Adipose tissue (tissue), 3 donors: ENCODE results near the gene LMAN1L. TPM values are rescaled to one million over a fixed set of nuclear protein-coding genes. Genes with fewer than 3 reads are reported as not detected.

ENCODE experiments used
- H3K27ac ChIP-seq: one replicate; pipeline ENCODE4 v1.5.1; 2013; ENCODE audit warnings: low read depth, low read length
- WGBS, 3 donors: extraction: QIAGEN DNeasy Blood & Tissue Kit; methylation state at CpG; one replicate each; pipeline ENCODE4 v1.1.7; 2013; 5-methylcytosine and 5-hydroxymethylcytosine counted together
- polyA plus RNA-seq, 3 donors: library from polyadenylated mRNA; stranded (reverse); fragments of 200-250 nt; gene quantifications; one replicate each; pipeline ENCODE4 v1.2.3, GENCODE V29; 2013
- donor health status: healthy with polysubstance abuse.
- donor health status: Bipolar disorder and iron deficiency.
- donor health status: healthy.

Gene LMAN1L
- polyA plus RNA-seq, 3 donors, result 0.01 TPM; not detected in 2

DNA sequence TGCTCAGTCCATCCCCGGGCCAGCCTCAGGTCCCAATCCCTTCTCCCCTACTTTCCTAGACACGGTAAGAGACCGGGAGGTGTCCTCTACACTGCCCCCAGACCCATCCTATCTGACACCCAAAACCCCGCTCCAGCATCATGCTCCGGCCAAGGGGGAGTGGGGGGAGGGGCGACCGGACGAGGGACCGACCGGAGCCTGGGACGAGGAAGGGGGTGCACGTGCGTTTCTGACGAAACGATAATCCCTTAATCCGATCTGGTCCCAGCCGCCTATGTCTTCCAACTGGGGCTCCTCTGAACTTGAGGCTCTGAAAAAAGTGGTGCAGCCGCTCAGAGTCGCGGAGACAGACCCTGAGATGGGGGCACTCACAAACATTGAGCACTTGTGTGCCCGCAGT, 14.3 kb downstream of the LMAN1L start:
- WGBS, 3 donors, result 18 to 21% (median 19%) methylated on average over 21 of the region's 21 CpGs
- no peak overlapping the region for H3K27ac ChIP-seq

DNA sequence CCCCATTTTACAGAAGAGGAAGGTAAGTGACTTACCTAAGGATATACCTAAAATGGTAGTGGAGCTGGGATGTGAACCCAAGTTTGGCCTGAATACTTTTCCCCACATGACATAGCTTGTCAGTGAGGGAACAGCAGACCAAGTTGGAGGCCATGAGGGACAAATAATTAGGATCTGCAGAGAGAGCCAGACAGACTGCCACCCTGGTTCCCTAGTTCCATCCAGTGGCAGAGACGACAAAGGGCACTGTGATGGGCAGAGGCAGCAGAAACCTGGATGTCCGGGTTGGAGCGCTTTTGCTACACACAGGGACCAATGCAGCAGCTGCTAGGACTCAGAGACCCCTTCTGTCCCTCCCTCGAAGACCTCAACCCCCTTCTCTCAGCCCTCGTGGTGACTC, 15.0 kb downstream of the LMAN1L start:
- no peak overlapping the region for H3K27ac ChIP-seq
- WGBS, 3 donors, result 45 to 66% (median 47%) methylated on average over 5 of the region's 5 CpGs

DNA sequence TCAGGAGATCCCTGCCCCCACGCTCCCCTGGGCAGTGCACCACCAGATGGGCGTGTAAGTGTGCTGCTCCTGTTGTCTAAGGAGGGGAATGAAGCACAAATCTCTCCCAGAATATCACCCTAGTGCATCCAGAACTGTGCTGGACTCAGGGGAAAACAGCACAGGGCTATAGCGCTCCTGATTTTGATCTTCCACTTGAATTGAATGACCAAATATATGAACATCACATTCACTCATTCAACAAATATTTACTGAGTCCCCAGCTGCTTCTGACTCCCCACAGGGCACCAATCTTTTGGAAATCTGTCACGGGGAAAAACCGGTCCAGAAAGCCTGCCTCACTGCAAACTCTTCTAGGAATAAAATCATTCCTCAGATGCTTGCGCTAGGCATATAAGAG, 16.2 kb downstream of the LMAN1L start:
- WGBS, 3 donors, result 66 to 77% (median 74%) methylated on average over 6 of the region's 6 CpGs
- H3K27ac ChIP-seq, result no peak overlapping the region

DNA sequence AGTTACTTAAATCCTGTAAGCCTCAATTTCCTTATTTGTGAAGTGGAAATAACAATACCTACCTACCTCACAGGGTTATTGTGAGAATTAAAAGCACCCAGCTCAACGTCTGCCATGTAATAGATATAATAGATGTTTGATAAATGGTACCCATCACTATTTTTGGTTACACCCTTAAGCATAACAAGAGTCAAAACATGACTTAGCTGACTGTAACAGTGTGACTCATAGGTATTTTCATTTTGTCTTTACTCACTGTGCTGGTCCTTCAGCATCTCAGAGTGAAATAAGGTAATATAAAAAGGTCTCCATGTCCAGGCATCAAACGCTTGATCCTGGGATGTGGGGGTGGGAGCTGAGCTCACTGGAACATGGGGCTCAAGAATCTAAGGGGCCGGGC, 16.9 kb downstream of the LMAN1L start:
- WGBS, 3 donors, result 61 to 75% (median 72%) methylated on average over 3 of the region's 3 CpGs
- no peak overlapping the region for H3K27ac ChIP-seq

DNA sequence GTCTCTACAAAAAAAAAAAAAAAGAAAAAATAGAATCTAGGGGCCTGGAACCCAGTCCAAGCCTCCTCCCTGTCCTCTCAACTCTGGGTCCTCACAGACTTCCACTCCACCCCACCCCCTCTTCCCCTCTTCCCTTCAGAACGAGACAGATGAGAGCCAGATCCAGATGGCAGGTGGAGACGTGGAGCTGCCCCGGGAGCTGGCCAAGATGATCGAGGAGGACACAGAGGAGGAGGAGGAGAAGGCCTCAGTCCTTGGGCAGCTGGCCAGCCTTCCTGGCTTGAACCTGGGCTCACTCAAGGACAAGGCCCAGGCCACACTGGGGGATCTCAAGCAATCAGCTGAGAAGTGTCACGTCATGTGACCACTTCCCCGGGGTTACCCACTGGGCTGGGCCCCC, 17.4 kb downstream of the LMAN1L start:
- 37 to 62% (median 61%) methylated on average over 6 of the region's 6 CpGs for WGBS, 3 donors
- H3K27ac ChIP-seq, result no peak overlapping the region

DNA sequence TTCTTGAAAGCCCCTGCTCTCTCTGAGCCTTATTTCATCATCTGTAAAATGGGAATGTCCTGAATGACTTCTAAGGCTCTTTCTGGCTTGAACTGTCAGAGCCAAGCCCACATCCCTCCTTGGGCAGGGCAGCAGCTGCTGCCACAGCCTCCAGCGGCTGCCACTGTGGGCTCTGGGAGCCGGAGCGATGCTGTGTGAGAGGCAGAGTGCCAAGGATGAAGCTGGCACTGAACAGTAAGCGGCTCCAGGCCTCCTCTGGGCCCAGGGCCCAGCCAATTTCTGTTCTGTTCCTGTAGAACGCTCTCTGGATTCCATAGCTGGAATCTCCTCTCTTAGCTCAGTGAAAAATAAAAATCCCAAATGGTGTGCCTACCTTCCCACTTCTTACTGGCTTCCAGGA, 18.2 kb downstream of the LMAN1L start:
- 78 to 85% (median 78%) methylated on average over 5 of the region's 5 CpGs for WGBS, 3 donors
- no peak overlapping the region for H3K27ac ChIP-seq

DNA sequence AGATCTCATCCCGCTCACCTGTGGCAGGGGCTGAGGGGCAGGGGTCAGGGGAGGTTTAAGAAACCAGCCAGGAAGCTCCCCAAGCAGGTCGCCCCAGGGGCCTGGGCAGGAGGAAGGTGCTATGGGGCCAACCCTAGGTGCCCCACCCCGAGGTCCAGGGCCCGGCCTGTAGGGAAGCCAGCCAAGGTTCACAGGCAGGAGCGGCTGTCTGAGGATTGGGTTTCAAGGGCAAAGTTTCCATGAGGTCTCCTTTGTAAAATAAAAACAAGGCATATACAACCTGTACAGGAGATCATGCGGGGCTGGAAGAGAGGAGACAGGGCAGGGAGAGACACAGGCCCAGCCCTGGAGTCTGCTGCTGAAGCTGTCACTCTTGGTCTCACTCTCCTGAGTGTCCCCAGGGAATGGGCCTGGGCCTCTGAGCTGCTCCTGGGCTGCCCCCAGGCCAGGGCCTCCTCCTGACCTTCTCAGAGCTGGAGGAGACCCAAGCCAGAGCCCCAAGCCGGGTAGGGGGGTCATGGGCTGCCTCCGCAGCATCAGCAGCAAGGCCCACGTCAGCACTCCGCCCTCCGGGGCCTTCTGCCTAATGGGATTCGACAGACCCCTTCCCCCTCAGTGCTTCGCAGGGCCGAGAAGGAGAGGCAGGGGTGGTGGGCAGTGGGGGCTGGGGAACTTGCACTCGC, 19.3 kb downstream of the LMAN1L start:
- whole genome bisulfite sequencing, 3 donors, result 65 to 76% (median 75%) methylated on average over 15 of the region's 15 CpGs
- H3K27ac ChIP-seq, result no peak overlapping the region

DNA sequence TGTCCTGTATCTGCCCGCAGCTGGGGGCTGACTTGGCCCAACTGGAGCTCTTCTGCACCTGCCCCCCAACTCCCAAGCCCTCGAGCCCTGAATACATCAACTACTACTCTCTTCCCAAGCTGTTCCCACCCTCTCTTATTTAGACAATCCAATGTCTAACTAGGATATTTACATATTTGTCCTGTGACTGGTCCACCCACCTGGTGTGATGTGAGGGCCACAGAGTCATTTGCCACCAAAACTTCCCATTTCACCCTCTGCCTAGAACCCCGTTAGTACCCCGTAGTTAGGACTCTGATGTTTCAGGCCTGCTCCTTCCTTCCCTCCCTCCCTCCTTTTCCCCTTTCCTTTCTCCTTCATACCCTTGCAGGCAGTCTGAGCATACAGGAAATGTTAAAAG, 20.2 kb downstream of the LMAN1L start:
- H3K27ac ChIP-seq, result no peak overlapping the region
- 53 to 84% (median 60%) methylated on average over 4 of the region's 4 CpGs for WGBS, 3 donors

DNA sequence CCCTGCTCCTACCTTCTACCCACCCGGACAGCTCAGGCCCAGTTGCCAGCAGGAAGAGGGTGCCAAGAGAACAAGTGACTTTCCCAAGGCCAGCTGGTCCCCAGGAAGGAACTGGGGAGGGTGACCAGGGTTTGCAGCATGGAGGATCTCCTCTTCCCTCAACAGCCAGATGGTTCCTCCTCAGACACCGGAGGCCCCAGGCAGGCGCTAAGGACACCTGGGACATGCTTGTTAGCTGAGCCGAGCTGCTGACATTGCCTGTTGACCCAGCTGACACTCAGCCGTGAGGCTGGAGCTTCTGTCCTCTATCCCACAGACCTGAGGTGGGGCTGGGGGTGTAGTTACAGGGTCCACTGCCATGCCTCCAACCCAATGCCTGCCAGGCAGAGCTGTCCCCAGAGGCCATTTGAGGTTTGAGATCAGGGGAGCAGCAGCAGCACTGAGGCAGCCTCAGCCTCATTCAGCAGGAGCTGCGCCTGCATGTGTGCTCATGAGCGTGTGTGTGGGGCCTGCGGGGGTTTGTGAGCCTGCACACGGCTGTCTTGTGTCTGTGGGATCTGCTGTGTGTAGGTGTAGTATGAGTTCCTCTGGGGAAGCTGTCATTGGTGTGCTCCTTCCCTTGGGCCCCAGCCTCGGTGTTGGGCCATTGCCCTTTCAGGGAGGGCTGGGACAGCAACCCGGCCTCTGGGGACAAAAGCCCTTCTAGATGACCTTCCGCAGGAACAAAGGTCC, 20.9 kb downstream of the LMAN1L start:
- H3K27ac ChIP-seq, result no peak overlapping the region
- 63 to 70% (median 64%) methylated on average over 12 of the region's 12 CpGs for WGBS, 3 donors

DNA sequence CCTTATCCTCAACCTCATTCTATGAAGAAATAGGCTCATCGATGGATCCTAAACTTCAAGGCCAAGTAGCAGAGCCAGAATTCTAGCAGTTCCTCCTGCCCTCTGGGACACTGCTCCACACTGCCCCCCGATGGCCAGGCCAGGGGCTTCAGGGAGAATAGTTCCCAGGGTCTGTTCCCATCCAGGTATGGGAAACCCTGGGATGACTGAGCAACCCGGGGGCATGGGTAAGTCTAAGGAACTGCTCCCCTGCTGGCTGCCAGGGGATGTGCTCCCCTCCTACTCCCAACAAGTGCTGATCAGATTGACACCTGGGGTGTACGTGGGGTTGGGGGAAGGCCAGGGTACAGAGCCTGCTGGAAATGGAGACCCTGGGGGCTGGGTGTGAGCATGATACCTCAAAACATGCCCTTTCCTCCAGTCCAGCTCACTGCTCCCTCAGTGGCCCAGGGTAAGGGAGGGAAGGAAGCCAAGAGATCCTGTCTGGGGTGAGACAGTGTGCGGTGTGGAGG, 22.7 kb downstream of the LMAN1L start:
- H3K27ac ChIP-seq, result no peak overlapping the region
- 28 to 43% (median 36%) methylated on average over 5 of the region's 5 CpGs for WGBS, 3 donors

DNA sequence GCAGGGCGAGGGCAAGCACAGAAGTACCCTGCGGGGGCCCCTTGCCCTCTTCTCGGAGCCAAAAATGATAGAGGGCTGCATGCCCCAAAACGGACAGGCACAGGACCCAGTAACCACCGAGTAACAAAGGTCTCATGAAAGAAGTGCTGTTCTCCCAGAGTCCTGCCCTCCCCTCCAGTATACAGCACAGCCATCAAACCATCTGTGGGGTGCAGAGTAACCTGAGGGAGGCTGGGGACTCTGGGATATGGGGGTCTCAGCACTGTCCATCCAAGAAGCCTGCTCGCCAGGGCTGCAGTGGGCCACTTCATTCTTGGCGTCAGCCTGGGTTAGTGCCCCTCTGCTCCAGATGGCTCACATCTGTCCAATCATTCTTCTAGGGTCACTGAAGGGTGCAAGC, 24.2 kb downstream of the LMAN1L start:
- H3K27ac ChIP-seq, result no peak overlapping the region
- WGBS, 3 donors, result 91 to 96% (median 92%) methylated on average over 7 of the region's 7 CpGs

DNA sequence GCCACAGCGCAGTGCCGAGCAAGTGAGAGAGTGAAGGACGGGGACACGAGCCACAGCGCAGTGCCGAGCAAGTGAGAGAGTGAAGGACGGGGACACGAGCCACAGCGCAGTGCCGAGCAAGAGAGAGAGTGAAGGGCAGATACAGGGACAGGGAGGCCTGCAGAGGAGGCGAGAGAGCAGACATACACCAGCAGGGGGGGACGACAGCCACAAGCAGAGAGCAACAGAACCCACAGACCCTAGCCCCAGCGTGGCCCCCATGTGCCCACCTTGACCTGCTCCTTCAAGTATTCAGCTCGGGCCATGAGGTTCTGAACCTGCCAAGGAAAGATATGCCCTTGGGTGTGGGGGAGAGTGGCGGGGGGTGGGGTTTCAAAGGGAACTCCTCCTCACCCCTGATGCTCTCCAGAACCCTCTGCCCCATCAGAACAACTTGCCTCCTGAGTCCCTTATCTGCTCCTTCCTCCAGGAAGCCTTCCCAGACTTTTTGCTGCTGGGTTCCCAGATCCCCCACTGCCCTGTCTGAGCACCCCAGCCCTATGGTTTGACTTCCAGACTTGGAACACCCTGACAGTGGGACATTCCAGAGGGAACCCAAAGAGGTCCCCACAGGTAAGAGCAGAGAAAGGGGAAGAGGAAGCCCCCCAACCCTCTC, 25.0 kb downstream of the LMAN1L start:
- WGBS, 3 donors, result 83 to 88% (median 85%) methylated on average over 12 to 15 of the region's 15 CpGs
- H3K27ac ChIP-seq, result no peak overlapping the region

DNA sequence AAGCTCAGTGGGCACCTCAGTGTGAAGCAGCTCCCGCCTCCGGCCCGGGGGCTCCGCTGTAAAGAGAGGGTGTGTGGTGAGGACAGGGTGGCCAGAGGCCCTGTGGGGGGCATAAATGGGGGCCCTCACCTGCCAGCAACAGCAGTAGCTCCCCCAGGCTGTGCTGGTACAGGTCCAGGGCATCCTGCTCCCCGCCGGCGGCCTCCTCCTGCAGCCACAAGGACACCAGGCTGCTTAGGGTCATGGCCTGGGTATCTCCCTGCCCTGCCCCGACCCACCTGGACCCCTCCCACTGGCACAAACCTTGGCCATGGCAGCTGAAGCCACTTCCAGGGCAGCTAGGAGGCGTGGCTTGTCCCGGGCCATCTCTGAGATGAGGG, 25.5 kb downstream of the LMAN1L start:
- 89 to 93% (median 92%) methylated on average over 10 of the region's 10 CpGs for WGBS, 3 donors
- H3K27ac ChIP-seq, result no peak overlapping the region

DNA sequence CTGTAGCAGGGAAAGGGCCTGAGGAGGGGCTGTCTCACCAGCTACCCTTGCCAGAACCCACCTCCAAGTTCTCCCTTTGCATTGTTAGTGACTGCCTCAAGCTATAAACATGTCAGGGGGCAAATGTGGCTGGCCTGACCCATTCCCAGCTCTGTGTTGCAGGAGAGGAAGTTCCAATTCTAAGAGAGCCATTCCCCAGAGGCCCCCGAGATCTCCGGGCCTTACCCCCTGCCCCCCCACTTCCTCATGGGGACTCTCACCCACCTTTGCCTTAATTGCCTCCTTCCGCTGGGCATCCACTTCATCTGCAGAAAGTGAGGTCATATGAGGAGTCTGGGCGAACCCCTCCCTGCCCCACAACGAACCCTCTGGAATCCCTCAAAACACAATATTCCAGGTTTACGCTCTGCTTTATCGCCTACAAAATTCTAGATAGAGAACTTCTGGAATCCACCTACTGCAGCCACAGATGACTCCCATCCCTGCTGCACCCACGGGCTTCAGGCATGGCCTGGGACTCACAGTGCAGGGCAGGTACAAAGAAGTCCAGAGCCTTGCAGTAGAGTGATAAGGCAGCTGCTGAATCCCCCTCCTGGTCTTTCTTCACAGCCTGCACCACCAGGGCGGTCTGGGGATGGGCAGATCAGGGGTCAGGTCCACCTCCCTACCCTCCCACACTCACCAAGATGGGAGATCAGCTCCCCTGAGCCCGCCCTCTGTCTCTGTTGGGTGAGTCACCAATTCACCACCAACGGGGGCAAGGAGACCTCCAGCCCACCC, 26.3 kb downstream of the LMAN1L start:
- H3K27ac ChIP-seq, result no peak overlapping the region
- WGBS, 3 donors, result 88 to 90% (median 88%) methylated on average over 11 of the region's 11 CpGs

DNA sequence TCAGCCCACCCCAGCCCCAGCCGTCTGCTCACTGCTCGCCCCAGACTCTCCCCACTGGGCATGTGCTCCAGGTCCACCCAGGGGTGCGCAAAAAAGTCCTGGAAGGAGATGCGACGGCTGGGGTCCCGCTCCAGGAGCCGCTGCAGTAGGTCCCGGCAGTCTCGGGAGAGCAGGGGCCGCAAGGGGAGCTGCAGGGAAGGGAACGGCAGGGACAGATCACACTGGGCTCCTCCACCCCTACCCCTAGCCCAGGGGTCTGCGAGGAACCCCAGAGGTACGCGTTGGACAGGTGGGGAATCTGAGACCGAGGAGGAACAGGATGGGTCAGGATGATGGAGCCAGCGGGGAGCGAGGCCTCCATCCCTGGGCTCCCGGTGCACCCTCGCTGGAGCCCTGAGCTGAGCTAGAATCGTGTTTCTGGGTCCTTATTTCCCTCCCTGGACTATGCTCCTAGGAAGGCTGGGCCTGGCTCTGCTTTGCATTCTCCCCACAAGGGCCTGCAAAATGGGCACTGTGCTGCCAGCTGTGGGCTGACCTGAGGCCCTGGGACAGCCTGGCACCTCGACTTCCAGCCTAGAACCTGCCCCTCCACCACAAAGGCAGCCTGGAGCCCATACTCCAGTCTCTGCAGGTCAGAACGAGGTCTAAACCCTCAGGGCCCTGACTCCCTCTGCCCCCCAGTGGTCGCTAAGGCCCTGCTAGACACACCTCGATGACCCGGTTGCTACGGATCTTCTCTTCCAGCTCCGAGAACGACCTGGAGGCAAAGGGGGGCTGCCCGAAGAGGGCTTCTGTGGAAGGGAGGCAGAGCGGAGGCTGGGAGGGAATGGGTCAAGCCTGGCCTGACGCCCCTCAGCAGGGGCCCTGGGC, 27.1 kb downstream of the LMAN1L start:
- H3K27ac ChIP-seq, result no peak overlapping the region
- 88 to 89% (median 89%) methylated on average over 30 to 31 of the region's 31 CpGs for WGBS, 3 donors

DNA sequence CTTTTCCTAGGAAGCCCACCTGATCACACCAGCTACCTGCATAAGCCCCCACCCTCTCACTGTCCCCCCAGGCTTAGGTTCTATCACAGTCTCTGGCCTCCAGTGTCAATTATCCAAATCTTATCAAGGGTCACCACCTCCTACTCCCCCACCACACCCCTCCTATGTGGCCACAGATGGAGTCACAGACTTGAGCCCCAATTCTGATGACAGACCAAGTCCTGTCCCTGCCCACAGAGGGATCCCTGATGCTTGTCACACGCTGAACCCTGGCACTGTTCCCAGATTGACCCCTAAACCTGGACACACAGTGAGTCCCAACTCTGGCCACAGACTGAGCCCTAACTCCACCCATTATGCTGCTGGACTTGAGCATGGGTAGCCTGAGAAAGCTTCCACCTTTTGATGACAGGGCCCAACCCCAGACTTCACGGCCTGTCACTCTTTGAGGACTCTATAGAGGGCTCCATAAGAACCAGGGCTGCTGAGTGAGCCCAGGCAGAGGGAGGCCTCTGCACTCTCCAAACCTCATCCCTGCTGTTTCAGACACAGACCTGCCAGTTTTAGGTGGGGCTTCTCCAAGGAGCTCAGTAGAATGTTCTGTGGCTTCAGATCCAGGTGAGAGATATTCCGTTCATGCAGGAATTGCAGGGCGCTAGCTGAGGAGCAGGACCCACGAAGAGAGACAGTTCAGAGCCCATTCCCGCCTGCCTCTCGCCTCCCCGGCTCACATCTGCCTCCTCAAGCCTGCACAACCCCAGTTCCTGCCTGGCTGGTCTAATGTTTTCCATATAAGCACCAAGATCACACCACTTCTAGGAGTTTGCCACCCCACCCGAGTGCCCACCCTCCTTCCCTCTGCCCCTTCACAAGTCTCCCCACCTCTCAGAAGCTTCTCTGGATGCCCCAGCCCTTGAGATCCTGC, 28.5 kb downstream of the LMAN1L start:
- 85 to 92% (median 91%) methylated on average over 9 of the region's 9 CpGs for WGBS, 3 donors
- H3K27ac ChIP-seq, result no peak overlapping the region

DNA sequence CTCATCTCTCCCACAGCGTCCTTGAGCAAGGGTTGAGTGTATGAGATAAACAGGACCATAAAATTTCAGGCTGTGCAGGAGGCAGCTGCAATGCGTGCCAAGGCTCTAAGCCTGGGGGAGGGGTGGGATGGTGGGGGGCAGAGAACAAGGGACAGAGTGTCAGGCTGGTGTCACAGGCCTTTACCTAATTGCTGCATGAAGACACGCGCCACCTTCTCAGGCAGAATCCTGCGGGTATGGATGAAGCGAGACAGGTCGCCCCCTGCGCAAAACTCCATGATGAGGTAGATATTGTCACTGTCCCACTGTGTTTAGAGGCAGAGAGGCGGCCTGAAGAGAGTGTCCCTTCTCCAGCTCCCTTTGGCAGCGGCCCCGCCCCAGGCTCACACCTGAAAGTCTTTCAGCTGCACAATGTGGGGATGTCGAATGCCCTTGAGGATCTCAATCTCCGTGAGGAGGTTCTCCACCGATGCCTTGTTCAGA, 29.3 kb downstream of the LMAN1L start:
- no peak overlapping the region for H3K27ac ChIP-seq
- WGBS, 3 donors, result 77 to 92% (median 83%) methylated on average over 14 of the region's 14 CpGs
